K562 (cell line): ENCODE measurements around the gene SLC24A1. TPM values are rescaled to one million over a fixed set of nuclear protein-coding genes. Genes with fewer than 3 reads are reported as not detected.
A peak's percentile ranks its signal among the peaks of the same experiment; 100 is the strongest.

ENCODE experiments used
- ATF3 ChIP-seq, 2 experiments: fragments of 450-650 bp in 1 of 2; sonication (generic) in 1 of 2; formaldehyde crosslinking in 1 of 2; IDR thresholded peaks in 1 of 2; conservative IDR thresholded peaks in 1 of 2; 2 replicates each; pipeline versions ENCODE4 v1.6.1 to v1.8.1; 2016 to 2023; ENCODE audit warnings: mild to moderate bottlenecking in 2 of 2, moderate library complexity in 2 of 2, inconsistent platforms in 1 of 2, missing genetic modification reagents in 1 of 2
- ATF7 ChIP-seq: fragments of 450-650 bp; IDR thresholded peaks from 2 replicates; pipeline ENCODE4 v1.7.1; 2014; ENCODE audit warnings: mild to moderate bottlenecking, moderate library complexity
- ESRRB ChIP-seq: fragments of 250-450 bp; sonication (Bioruptor Pico); IDR thresholded peaks from 2 replicates; pipeline ENCODE4 v1.5.0; 2020; ENCODE audit warnings: mild to moderate bottlenecking, moderate library complexity, borderline replicate concordance
- FOXK1 ChIP-seq: sonication (generic); formaldehyde crosslinking; IDR thresholded peaks from 2 replicates; pipeline ENCODE4 v1.8.0; 2022; ENCODE audit warnings: missing genetic modification reagents, mild to moderate bottlenecking, borderline replicate concordance
- PTBP1 ChIP-seq: fragments of 200-400 bp; formaldehyde crosslinking; IDR thresholded peaks from 2 replicates; pipeline ENCODE4 v1.6.1; 2017; ENCODE audit warnings: low read depth, low read length
- PTRF ChIP-seq: fragments of 450-650 bp; IDR thresholded peaks from 2 replicates; pipeline ENCODE4 v1.6.1; 2016; ENCODE audit warnings: mild to moderate bottlenecking, missing genetic modification characterization, missing compliant biosample characterization
- TCFL5 ChIP-seq: fragments of 250-450 bp; sonication (Bioruptor Pico); conservative IDR thresholded peaks from 2 replicates; pipeline ENCODE4 v1.6.1; 2021; ENCODE audit warnings: mild to moderate bottlenecking, moderate library complexity, matching md5 sums
- TRIM25 ChIP-seq: fragments of 450-650 bp; IDR thresholded peaks from 2 replicates; pipeline ENCODE4 v1.7.0; 2016; ENCODE audit warnings: borderline replicate concordance
- USF2 ChIP-seq: sonication (generic); formaldehyde crosslinking; IDR thresholded peaks from 2 replicates; pipeline ENCODE4 v1.5.0; 2020; ENCODE audit warnings: missing genetic modification reagents
- ZNF408 ChIP-seq: fragments of 250-450 bp; sonication (Bioruptor Pico); IDR thresholded peaks from 2 replicates; pipeline ENCODE4 v1.4.0; 2020; ENCODE audit warnings: low read depth, mild to moderate bottlenecking, moderate library complexity
- ZNF77 ChIP-seq: fragments of 250-450 bp; sonication (Bioruptor Pico); IDR thresholded peaks from 2 replicates; pipeline ENCODE4 v1.5.0; 2020
- polyA plus RNA-seq, 8 experiments: library from polyadenylated mRNA; depleted of rRNA in 4 of 8; stranded (reverse) in 5 of 8; unstranded in 3 of 8; fragments of >200 nt; fragmentation: Nextera tagmentation in 2 of 8; fragmentation: Illumina TruSeq in 1 of 8; extraction: Ambion mirVana in 2 of 8; extraction: Trizol in 1 of 8; gene quantifications; 2 replicates each; pipeline versions ENCODE4 v1.2.1 to v1.2.3, GENCODE V29; 2011 to 2014; ENCODE audit warnings: inconsistent platforms in 1 of 8, missing spikeins in 1 of 8
- total RNA-seq, 7 experiments: library from RNA; depleted of rRNA in 6 of 7; stranded (reverse); fragments of >200 nt in 6 of 7; fragmentation: Illumina TruSeq in 2 of 7; extraction: Trizol in 2 of 7; gene quantifications; 2 replicates each; pipeline versions ENCODE4 v1.2.1 to v1.2.3, GENCODE V29; 2011 to 2021; ENCODE audit warnings: low replicate concordance in 1 of 7
- TF ChIP-seq, protein P1 (sequence below): fragments of 200-400 bp; formaldehyde crosslinking; IDR thresholded peaks from 2 replicates; pipeline ENCODE4 v1.6.1; 2017; ENCODE audit warnings: mild to moderate bottlenecking, low read depth, low read length, moderate library complexity
- TF ChIP-seq, protein P2 (sequence below): sonication (generic); formaldehyde crosslinking; IDR thresholded peaks from 2 replicates; pipeline ENCODE4 v1.8.0; 2022; ENCODE audit warnings: mild to moderate bottlenecking, missing genetic modification reagents
- TF ChIP-seq, protein P3 (sequence below): IDR thresholded peaks from 3 replicates; pipeline ENCODE4 v1.6.1; 2011; ENCODE audit warnings: borderline replicate concordance, mild to moderate bottlenecking, moderate library complexity; ENCODE audit not compliant: insufficient read length; ENCODE audit errors: extremely low read depth

Gene SLC24A1
- total and polyA plus RNA-seq, 9 of the 15 experiments (the other 6 are each of a cell fraction or from before 2014, with no cell fraction given) = 3.1 to 8.2 (median 5.5) TPM

DNA sequence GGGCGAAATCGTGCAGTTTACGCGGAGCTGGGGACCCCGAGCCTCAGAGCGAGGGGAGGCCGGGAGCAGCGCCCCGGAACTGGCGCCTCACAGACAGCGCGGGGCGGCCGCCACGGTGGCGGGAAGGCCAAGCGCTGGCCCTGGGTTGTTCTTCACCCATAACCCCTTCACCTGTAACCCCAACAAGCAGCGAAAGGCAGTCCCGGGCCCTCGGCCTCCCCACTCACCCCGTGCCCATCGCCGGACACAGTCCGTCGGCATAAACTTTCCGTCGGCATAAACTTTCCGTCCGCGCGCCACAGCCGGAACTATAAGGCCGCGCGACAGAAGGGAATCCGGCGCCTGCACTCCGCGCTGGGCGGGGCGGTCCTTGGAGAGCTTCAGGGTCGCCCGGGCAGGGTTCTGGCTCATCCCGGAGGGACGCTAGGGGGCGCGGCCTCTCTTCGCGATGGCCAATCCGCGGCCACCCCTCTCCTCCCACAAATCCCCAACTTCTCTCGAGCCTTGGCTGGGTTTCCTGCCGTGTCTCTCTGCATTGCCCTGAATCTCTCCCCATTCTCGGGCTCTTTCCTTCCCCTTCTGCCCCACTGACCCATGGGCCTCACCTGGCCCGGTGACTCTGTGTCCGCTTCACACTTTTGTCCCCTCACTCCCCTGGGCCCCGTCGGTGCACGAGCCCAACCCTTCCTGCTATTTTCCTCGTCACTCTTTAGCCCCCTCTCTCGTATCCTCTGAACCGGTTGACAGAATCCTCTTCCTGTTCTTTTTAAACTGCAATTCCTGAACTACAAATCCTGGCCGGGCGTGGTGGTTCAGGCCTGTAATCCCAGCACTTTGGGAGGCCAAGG lies 10.6 kb upstream of the SLC24A1 start, which contains the start of gene INTS14 (continued):
- TF ChIP-seq ATF3 (IDR thresholded peaks at IDR 0.05) (peak; percentile 17; the same call in 1 of the 2 replicates), ATF3 (CRISPR knock-in tag; conservative IDR thresholded peaks at IDR 0.05) (peak; percentile 82), ESRRB (no peak), USF2 (CRISPR knock-in tag) (no peak), TCFL5 (no peak), FOXK1 (CRISPR knock-in tag) (no peak), ZNF408 (no peak), PTBP1 (no peak), ZNF77 (CRISPR knock-in tag) (no peak), TRIM25 (peak; percentile 96; the same call in 1 of the 2 replicates), PTRF (tag) (no peak), ATF7 (peak; percentile 88)
- TF ChIP-seq, protein P1, sequence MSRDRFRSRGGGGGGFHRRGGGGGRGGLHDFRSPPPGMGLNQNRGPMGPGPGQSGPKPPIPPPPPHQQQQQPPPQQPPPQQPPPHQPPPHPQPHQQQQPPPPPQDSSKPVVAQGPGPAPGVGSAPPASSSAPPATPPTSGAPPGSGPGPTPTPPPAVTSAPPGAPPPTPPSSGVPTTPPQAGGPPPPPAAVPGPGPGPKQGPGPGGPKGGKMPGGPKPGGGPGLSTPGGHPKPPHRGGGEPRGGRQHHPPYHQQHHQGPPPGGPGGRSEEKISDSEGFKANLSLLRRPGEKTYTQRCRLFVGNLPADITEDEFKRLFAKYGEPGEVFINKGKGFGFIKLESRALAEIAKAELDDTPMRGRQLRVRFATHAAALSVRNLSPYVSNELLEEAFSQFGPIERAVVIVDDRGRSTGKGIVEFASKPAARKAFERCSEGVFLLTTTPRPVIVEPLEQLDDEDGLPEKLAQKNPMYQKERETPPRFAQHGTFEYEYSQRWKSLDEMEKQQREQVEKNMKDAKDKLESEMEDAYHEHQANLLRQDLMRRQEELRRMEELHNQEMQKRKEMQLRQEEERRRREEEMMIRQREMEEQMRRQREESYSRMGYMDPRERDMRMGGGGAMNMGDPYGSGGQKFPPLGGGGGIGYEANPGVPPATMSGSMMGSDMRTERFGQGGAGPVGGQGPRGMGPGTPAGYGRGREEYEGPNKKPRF = no peak
- TF ChIP-seq, protein P2, sequence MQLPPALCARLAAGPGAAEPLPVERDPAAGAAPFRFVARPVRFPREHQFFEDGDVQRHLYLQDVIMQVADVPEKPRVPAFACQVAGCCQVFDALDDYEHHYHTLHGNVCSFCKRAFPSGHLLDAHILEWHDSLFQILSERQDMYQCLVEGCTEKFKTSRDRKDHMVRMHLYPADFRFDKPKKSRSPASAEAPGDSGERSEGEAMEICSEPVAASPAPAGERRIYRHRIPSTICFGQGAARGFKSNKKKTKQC (CRISPR knock-in tag) = no peak
- TF ChIP-seq, protein P3, sequence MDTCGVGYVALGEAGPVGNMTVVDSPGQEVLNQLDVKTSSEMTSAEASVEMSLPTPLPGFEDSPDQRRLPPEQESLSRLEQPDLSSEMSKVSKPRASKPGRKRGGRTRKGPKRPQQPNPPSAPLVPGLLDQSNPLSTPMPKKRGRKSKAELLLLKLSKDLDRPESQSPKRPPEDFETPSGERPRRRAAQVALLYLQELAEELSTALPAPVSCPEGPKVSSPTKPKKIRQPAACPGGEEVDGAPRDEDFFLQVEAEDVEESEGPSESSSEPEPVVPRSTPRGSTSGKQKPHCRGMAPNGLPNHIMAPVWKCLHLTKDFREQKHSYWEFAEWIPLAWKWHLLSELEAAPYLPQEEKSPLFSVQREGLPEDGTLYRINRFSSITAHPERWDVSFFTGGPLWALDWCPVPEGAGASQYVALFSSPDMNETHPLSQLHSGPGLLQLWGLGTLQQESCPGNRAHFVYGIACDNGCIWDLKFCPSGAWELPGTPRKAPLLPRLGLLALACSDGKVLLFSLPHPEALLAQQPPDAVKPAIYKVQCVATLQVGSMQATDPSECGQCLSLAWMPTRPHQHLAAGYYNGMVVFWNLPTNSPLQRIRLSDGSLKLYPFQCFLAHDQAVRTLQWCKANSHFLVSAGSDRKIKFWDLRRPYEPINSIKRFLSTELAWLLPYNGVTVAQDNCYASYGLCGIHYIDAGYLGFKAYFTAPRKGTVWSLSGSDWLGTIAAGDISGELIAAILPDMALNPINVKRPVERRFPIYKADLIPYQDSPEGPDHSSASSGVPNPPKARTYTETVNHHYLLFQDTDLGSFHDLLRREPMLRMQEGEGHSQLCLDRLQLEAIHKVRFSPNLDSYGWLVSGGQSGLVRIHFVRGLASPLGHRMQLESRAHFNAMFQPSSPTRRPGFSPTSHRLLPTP = no peak
